Stimulated activated CD8-positive, alpha-beta memory T cell treated with anti-CD3 and anti-CD28 coated beads, Interleukin-7, amount 100 ng/mL, for 48 hours (primary cell): ENCODE measurements around the gene CMKLR1.

Experiments
- DNase-seq, 2 donors: peaks; one replicate each; pipeline ENCODE4 v3.0.0-alpha.2; 2020; ENCODE audit warnings: low read depth in 1 of 2; ENCODE audit errors: extremely low read depth in 1 of 2

Gene CMKLR1, protein sequence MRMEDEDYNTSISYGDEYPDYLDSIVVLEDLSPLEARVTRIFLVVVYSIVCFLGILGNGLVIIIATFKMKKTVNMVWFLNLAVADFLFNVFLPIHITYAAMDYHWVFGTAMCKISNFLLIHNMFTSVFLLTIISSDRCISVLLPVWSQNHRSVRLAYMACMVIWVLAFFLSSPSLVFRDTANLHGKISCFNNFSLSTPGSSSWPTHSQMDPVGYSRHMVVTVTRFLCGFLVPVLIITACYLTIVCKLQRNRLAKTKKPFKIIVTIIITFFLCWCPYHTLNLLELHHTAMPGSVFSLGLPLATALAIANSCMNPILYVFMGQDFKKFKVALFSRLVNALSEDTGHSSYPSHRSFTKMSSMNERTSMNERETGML

DNA sequence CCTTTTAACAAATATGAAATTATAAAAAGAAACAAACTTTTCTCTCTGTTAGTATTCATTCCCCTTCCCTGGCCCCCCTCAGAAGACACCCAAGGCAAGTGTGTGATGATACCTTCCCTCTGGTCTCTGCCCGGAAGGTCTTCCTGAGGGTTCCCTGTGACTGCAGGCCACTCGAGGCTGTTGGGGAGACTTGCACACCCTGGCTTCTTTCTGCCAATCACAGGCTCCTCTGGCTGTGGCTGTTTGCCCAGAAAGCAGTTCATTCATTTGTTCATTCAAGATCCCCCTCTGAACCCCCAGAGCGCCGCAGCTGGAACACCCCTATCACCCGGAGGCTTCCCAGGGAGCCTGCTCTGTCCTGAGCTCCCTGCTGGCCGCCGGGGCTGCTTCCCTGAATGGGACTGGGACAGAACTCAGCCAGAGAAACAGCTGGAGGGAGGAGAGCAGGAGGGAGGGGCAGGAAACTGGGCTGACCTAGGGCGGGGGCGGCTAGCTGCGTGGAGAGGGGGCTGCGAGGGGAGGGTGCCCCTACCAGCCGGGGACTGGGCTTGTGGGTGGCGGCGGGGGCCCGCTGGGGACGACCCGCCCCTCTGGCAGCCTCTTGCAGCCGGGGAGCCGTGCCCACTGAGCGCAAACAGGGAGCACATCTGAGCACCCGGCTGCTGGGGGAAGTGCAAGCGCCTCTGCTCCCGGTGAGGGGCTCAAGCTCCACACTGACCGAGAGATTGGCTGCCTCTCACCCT is at the start of gene CMKLR1:
CMKLR1 (minus strand) TSS at position 397 of the 743 bp plus-strand sequence. CDS start 45,720 bp downstream, outside the sequence.
- no peak for DNase-seq

DNA sequence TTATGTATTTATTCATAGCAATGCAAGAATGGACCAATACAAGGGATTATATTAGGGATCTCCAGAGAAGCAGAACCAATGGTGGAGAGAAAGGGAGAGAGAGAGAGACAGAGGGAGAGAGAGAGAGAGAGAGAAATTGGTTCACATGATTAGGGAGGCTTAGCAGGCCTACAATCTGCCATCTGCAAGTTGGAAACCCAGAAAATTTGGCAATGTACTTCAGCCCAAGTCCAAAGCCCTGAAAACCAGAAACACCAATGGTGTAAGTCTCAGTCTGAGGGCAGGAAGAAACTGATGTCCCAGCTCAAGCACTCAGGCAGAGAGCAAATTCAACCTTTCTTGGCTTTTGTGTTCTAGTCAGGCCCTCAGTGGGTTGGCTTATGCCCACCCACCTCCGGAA is 48.7 kb upstream of the CMKLR1 start:
- DNase-seq = no peak

GRCh38 chr12:108386709-108387360 is 47.7 kb upstream of the CMKLR1 start:
- DNase-seq = no peak

- no peak for DNase-seq
Observed at GRCh38 chr12:108382437-108382801, 43.3 kb upstream of the CMKLR1 start.

DNA sequence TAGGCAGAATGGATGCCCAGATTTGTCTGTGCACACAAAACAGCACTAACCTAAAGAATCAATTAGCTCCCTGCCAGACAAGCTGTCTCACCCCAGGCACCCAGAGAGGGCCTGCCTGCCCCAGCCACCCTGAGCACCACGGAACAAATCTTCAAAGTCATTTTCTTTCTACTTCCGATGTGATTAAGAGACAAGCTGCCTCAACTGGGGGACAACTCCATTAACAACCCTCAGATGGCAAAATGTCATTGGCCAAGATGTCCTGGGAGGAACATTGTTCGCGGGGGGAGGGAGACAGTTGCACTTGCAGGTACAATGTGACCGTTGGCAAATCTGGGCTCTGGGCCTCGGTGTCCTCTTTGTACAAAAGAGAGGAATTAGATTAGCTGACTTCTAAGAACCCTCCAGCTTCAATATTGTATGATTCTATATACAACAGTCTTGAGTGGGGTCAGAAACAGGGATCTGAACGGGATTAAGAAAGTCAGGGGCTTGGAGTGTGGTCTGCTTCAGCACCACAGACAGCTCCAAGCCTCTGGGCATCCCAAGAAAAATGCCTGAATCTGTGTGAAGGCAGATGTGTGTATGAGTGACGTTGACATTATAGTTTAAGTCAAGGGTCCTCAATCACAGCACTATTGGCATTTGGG is 42.8 kb upstream of the CMKLR1 start:
- no peak for DNase-seq

DNA sequence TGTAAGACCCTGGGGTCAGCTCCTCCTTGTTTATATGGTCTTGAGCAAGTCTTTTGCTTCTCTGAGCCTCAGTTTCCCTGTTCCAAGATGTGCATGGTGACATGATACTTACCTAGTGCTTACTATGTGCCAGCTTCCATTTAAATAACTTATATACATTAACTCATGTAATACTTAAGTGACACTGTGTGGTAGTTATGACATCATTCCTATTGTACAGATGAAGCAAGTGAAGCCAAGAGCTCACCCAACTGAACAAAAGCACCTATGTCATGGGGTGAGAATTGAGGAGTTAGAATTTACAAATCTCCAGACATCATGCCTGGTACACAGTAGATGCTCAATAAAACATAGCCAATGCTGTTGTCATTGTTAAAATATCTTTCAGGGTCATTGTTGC is 41.3 kb upstream of the CMKLR1 start:
- DNase-seq = no peak

- no peak for DNase-seq
Observed at GRCh38 chr12:108379823-108380222, 40.7 kb upstream of the CMKLR1 start.

- DNase-seq = no peak
Observed at GRCh38 chr12:108378926-108379325, 39.8 kb upstream of the CMKLR1 start.

GRCh38 chr12:108377260-108377659 is 38.1 kb upstream of the CMKLR1 start:
- DNase-seq = no peak

DNA sequence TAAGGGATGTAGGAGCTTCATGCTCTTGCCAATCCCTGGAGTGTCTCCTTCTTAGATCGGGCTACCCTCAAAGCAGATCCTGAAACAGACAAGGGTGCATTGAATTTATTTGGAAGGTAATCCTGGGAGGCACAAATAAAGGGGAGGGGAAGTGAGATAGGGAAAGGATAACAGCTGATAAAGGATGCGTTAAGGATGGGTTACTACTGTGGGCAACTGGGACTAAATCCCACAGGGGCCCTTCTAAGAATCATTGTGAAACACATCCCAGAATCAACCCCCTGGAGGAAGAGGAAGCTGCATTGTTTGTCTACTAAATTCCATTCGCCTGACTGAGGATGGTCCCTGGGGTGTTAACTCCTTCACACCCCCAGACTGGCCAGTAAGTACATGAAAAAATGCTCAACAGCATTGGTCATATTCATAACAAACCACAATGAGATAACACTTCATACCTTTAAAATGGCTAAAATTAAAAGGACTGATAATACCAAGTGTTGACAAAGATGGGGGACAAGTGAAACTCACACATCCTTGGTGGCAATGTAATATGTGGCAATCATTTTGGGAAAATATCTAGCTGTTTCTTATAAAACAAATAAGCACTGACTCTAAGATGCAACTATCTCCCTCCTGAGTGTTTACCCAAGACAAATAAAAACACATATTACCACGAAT is 37.0 kb upstream of the CMKLR1 start:
- DNase-seq = no peak

GRCh38 chr12:108374596-108375320 is 35.6 kb upstream of the CMKLR1 start:
- DNase-seq = no peak

GRCh38 chr12:108373111-108373510 is 34.0 kb upstream of the CMKLR1 start:
- no peak for DNase-seq

DNA sequence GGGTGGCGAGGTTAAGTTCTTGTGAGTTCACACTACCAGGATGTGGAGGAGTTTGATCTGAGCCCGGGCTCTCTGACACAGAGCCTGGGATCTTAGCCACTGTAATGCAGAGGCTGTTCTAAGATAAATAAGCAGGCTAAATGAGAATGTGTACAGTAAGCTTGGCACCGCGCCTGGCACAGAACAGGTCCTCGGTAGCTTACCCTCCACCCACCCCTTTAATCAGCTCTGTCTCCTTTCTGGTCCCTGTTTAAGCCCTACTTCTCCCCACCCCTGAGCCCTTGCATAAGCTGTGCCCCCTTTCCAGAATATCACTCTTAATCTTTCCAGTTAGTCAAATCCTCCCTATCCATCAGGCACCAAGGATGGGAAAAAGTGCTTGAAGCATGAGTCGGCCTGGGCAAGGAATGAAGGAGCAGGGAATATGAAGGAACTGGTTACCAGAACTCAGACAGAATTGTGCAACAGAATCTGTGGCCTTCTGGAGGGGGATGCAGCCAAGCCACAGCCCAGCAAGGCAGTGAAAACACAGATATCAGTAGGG is 32.8 kb upstream of the CMKLR1 start:
- no peak for DNase-seq

DNA sequence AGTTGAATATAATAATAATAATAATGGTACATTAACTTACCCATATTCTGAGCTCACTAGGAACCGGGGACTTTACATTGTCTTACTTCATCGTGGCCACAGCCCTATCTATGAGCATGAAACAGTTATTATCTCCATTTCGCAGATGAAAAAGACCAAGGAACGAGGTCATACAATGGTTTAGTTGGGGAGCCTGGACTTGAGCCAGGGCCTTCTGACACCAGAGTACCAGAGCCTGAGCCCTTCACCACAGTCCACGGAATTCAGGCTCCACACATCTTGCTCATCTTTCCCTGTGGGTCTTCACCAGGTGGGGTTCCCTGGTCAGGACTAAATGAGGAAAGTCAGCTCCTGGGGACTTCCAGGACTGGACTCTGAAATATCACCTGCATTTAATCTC is 31.3 kb upstream of the CMKLR1 start:
- DNase-seq = no peak

GRCh38 chr12:108369736-108370396 is 30.8 kb upstream of the CMKLR1 start:
- DNase-seq = no peak

DNA sequence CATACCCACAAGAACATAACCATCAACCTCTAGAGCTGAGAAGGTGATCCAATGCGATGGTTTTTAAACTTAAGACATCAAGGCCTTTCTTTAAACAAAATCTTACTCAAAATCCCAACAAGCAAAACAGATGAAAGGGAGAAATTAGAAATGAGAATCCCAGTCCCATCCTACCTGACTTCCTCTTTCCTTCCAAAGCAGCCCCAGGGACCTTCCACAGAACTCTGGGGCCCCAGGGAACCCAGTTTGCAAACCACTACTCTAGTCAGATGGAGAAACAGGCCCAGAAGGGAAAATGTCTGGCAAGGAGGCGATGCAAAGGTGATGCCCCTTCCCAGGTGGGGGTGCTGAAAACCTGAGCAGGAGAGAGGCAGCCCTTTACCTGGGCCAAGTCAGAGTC is 29.0 kb upstream of the CMKLR1 start:
- DNase-seq = no peak

DNA sequence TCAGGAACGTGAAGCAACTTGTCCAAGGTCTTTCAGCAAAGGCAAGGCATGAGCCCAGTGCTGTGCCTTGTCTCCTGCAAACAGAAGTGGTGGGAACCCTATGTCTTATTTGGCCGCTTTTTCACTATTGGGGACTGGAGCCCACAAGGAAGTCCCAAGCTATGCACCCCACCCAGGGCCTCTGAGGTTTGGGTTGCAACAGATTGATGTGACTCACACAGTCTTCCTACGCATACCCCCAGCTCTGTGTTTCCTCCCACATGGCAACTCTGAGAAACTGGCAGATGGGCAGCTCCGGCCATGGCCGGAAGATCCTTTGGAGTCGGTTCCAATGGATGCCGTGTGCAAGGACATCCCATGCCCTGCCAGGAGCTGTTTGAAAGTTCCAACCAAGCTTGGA is 28.3 kb upstream of the CMKLR1 start:
- no peak for DNase-seq

- DNase-seq = no peak
Observed at GRCh38 chr12:108365324-108365723, 26.2 kb upstream of the CMKLR1 start.

GRCh38 chr12:108364879-108365278 is 25.8 kb upstream of the CMKLR1 start:
- no peak for DNase-seq
